DMS114 treated with DMSO at 0.1 percent for 48 hours (cell line): ENCODE data around the gene PATE1.

Experiments
- DNase-seq: peaks from one replicate; lab custom pipeline; 2025; ENCODE audit not compliant: unreplicated experiment; lab: John Stamatoyannopoulos, UW

Gene PATE1

DNA sequence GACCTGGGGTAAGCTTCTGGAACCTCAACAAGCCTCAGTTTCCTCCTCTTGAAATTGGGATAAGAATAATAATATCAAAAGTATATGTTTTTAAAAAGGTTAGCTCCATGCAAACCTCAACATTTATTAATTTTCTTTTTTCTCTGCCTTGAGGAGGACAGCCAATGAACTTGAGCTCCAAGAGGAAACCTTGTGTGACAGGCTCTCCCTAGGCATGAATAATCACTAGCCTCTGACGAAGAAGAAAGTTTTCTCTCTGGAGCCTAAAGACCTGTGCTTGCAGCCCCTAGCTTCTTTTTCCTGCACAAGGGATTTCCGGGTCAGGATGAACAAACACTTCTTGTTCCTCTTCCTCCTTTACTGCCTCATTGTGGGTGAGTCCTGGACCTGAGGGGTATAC, 41.7 kb downstream of the PATE1 start, which contains the start of gene PATE3:
PATE3 (plus strand) TSS at position 301 of the 400 bp plus-strand sequence; CDS start at position 326, 25 bp downstream.
- no peak for DNase-seq

DNA sequence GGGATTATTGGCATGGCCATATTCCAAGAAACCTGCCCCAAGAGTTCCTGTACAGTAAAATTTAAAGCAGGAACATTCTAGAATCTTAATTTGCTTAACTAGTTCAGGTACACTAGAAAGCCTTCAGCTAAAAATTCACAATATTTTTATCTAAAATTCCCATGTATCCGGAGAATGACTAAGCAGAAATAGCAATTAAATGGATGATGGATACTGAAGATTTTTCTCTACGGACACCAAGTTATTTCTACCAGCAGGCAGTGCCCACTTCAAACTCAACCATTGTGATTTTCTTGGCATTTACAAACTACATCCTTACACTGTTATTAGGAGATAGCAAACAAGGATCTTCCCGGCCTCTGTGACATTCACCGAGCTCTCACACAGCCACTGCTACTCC, 44.7 kb downstream of the PATE1 start:
- DNase-seq, result no peak

DNA sequence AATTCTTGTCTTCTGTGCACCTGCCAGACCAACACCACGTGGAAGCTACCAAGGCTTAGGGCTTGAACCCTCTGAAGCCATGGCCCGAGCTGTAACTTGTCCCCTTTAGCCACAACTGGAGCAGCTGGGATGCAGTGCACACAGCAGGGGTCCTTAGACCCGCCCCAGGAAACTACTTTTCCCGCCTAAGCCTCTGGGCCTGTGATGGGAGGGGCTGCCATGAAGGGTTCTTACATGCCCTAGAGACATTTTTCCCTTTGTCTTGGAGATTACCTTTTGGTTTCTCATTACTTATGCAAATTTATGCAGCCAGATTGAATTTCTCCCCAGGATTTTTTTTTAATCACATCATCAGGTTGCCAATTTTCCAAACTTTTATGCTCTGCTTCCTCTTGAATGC, 51.6 kb downstream of the PATE1 start:
- DNase-seq, result no peak
